Urothelium cell line (cell line): ENCODE data around the gene PRR14.
"Not testable (repeated sequence)": the region's sequence is repeated elsewhere in the genome, so short reads cannot be mapped to it uniquely, and the experiment has no call there.

Experiments used
- DNase-seq: peaks from one replicate; pipeline ENCODE4 v3.0.0; 2011; ENCODE audit warnings: low spot score, mixed read lengths
- FAIRE-seq: peaks from 2 replicates; lab custom pipeline; 2011; peaks lifted over from hg19 to GRCh38; lab: Jason Lieb, UNC

Gene PRR14

GRCh38 chr16:30628628-30629540, 21.9 kb upstream of the PRR14 start:
- peak; percentile 69 for DNase-seq
- no peak for FAIRE-seq

GRCh38 chr16:30632454-30632853, 18.3 kb upstream of the PRR14 start:
- DNase-seq, FAIRE-seq: not testable (repeated sequence)

GRCh38 chr16:30633526-30633925, 17.2 kb upstream of the PRR14 start:
- FAIRE-seq, result no peak
- DNase-seq, result no peak

GRCh38 chr16:30636599-30636998, 14.2 kb upstream of the PRR14 start:
- DNase-seq, result no peak
- no peak for FAIRE-seq

- FAIRE-seq, DNase-seq: not testable (repeated sequence)
Observed at GRCh38 chr16:30637139-30637538, 13.6 kb upstream of the PRR14 start.

GRCh38 chr16:30637944-30638343, 12.8 kb upstream of the PRR14 start:
- DNase-seq, result peak; percentile 16
- FAIRE-seq, result no peak

GRCh38 chr16:30641378-30641982, 9.3 kb upstream of the PRR14 start:
- no peak for DNase-seq
- no peak for FAIRE-seq

- DNase-seq (no peak), FAIRE-seq (no peak)
Observed at GRCh38 chr16:30644334-30644830, 6.4 kb upstream of the PRR14 start.

- DNase-seq (no peak), FAIRE-seq (no peak)
Observed at GRCh38 chr16:30645727-30646126, 5.0 kb upstream of the PRR14 start.

- no peak for FAIRE-seq
- DNase-seq, result no peak
Observed at GRCh38 chr16:30647274-30647571, 3.5 kb upstream of the PRR14 start.

GRCh38 chr16:30649725-30650368, 913 bp upstream of the PRR14 start:
- no peak for FAIRE-seq
- DNase-seq, result no peak

- no peak for FAIRE-seq
- DNase-seq, result peak; percentile 81
Observed at GRCh38 chr16:30651124-30652004, 604 bp downstream of the PRR14 start.

GRCh38 chr16:30652005-30652296, 1.2 kb downstream of the PRR14 start:
- FAIRE-seq (no peak), DNase-seq (no peak)

GRCh38 chr16:30652718-30653117, 2.0 kb downstream of the PRR14 start:
- no peak for DNase-seq
- FAIRE-seq, result no peak

GRCh38 chr16:30654856-30655255, 4.1 kb downstream of the PRR14 start:
- no peak for FAIRE-seq
- no peak for DNase-seq

- DNase-seq (no peak), FAIRE-seq (no peak)
Observed at GRCh38 chr16:30655815-30656347, 5.1 kb downstream of the PRR14 start.

GRCh38 chr16:30656388-30656787, 5.6 kb downstream of the PRR14 start:
- FAIRE-seq (no peak), DNase-seq (no peak)

- FAIRE-seq, result no peak
Observed at GRCh38 chr16:30656974-30657865, 6.5 kb downstream of the PRR14 start.

GRCh38 chr16:30657866-30658730, 7.3 kb downstream of the PRR14 start, which contains the start of gene FBRS:
Gene FBRS (plus strand): TSS chr16:30658431. CDS start chr16:30659519, 1,088 bp downstream.
- FAIRE-seq (peak; percentile 69), DNase-seq (peak; percentile 95)

More at GRCh38 chr16:30656974-30657865, 6.5 kb downstream of the PRR14 start:
- no peak for DNase-seq
